ENCODE data around the gene LACTBL1.

DNA sequence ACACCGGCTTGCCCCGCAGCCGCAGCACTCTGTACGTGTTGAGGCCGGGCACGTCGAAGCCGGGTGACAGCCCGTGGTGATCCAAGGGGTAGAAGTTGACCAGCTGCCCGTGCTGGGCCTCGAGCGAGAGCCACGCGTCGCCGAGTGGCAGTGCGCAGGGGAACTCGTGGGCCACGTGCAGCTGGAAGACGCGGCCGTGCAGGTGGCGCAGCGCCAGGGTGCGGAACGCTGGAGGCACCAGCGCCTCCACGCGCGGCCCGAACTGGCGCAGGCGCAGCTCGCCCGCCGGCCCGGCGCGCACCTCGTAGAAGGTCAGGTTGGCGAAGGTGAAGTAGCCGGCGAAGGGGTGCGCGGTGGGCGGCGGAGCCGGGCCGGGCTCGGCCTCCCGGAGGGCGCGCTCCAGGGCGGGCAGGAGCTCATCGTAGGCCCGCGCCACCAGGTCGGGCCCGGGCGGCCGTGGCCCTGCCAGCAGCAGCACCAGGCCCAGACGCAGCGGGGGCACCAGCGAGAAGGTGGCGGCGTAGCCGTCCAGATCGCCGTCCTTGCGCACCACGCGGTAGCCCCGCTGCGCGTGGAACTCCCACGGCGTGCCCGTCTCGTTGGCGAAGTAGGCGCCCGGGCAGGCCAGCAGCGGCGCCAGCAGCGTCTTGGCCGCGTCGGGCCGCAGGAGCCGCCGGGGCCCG, 19.5 kb downstream of the LACTBL1 start:
- TF ChIP-seq, protein P1, sequence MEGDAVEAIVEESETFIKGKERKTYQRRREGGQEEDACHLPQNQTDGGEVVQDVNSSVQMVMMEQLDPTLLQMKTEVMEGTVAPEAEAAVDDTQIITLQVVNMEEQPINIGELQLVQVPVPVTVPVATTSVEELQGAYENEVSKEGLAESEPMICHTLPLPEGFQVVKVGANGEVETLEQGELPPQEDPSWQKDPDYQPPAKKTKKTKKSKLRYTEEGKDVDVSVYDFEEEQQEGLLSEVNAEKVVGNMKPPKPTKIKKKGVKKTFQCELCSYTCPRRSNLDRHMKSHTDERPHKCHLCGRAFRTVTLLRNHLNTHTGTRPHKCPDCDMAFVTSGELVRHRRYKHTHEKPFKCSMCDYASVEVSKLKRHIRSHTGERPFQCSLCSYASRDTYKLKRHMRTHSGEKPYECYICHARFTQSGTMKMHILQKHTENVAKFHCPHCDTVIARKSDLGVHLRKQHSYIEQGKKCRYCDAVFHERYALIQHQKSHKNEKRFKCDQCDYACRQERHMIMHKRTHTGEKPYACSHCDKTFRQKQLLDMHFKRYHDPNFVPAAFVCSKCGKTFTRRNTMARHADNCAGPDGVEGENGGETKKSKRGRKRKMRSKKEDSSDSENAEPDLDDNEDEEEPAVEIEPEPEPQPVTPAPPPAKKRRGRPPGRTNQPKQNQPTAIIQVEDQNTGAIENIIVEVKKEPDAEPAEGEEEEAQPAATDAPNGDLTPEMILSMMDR (IDR thresholded peaks at IDR 0.05; ENCODE audit: low read length) = no peak
- no peak for TF ChIP-seq EZH2 (IDR thresholded peaks at IDR 0.05; ENCODE audit: borderline replicate concordance, low read length)

All from OCI-LY1 (cell line).